Thyroid gland (tissue), 4 donors: ENCODE measurements around the gene HDC.

Experiments
- POLR2A ChIP-seq, 2 donors: fragments of 450-650 bp; IDR thresholded peaks; one replicate each; pipeline ENCODE4 v1.6.1; 2017; ENCODE audit warnings: antibody characterized with exemption in 2 of 2, mild to moderate bottlenecking in 2 of 2, moderate library complexity in 1 of 2
- TF ChIP-seq, protein P1 (sequence below), 6 experiments: fragments of 200-600 bp in 3 of 6; fragments of 450-650 bp in 3 of 6; sonication (generic) in 3 of 6; IDR thresholded peaks; one replicate each; pipeline ENCODE4 v1.5.1; 2016 to 2019; ENCODE audit warnings: antibody characterized with exemption in 6 of 6, mild to moderate bottlenecking in 2 of 6, inconsistent platforms in 1 of 6, moderate library complexity in 1 of 6

DNA sequence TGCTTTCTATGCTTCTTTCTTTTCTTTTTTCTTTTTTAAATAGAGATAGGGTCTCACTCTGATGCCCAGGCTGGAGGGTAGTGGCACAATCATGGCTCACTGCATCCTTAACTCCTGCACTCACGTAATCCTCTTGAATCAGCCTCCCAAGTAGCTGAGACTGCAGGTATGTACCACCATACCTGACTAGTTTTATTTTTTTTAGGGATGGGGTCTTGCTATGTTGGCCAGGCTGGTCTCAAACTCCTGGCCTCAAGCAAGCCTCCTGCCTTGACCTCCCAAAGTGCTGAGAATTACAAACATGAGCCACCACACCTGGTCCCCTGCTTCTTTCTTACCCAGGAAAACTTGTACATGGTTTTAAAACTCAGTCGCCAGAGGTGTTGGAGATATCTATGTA is 24.2 kb upstream of the HDC start:
- TF ChIP-seq POLR2A (IDR thresholded peaks at IDR 0.05) = no peak
- TF ChIP-seq, protein P1, sequence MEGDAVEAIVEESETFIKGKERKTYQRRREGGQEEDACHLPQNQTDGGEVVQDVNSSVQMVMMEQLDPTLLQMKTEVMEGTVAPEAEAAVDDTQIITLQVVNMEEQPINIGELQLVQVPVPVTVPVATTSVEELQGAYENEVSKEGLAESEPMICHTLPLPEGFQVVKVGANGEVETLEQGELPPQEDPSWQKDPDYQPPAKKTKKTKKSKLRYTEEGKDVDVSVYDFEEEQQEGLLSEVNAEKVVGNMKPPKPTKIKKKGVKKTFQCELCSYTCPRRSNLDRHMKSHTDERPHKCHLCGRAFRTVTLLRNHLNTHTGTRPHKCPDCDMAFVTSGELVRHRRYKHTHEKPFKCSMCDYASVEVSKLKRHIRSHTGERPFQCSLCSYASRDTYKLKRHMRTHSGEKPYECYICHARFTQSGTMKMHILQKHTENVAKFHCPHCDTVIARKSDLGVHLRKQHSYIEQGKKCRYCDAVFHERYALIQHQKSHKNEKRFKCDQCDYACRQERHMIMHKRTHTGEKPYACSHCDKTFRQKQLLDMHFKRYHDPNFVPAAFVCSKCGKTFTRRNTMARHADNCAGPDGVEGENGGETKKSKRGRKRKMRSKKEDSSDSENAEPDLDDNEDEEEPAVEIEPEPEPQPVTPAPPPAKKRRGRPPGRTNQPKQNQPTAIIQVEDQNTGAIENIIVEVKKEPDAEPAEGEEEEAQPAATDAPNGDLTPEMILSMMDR (IDR thresholded peaks at IDR 0.05) = no peak
